Ramos (cell line): Measurements from ENCODE around the gene CHST8.

Experiments used
- in situ Hi-C: fragments of 300-500 bp; cut with MboI; formaldehyde crosslinking; loops from one replicate; pipeline ENCODE4 v1.14.3; 2022; ENCODE audit warnings: low sequenced_read_pairs; ENCODE audit not compliant: unreplicated experiment

CHST8 gene

GRCh38 chr19:33726756-33727155, 105.0 kb downstream of the CHST8 start:
- in situ Hi-C loops, result no loop called here

DNA sequence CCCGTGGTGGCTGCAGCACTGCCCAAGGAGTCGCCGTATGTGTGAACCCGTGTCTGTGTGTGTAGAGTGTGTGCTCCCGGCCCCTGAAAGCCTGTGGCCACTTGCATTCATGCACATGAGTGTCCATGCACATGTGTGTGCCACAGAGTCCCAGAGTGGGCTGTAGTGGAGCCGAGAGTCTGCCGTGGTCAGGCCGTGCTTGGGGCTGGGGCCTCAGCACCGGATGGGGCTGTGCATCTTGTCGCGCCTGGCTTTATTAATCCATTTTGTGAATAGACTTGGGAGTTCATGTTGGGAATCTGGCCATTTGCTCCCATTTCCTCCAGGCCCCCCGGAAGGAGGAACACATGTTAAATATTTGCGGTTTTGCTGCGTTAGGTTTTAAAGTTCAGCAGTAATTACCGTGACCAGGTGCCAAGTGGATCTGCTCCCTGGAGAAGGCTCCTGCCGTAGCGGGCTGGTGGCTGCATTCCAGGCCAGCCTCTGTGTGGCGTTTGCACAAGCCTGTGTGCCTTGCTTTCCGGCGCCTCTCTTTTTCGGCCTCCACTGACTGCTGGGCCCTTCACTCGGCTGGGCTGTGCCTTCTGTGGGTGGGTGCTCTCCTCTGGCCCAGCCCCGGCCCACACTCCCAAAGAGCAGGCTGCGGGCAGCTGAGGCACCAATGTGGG, 105.7 kb downstream of the CHST8 start:
- in situ Hi-C loops, result no loop called here

DNA sequence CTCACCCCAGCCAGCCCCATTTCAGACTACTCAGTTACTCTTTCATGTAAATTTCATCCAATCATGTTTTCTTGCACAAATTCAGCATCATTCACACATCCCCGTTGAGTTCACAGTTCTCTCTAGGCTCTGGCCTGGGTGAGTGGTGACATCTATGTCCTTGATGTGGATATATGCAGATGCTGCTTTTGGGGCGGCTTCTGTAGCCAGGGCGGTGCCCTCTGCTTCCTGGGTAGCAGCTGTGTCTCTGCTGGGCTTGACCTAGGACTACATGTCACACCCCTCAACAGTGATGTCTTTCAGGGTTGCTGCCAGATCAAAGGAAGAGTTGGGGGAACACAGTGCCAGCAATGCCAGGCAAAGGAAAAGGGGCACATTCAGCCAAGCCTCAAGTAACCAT, 106.4 kb downstream of the CHST8 start:
- in situ Hi-C loops, result no loop called here

- in situ Hi-C loops, result no loop called here
Measured at GRCh38 chr19:33730858-33731607, 109.3 kb downstream of the CHST8 start.

- in situ Hi-C loops, result no loop called here
Measured at GRCh38 chr19:33731881-33732280, 110.1 kb downstream of the CHST8 start.

DNA sequence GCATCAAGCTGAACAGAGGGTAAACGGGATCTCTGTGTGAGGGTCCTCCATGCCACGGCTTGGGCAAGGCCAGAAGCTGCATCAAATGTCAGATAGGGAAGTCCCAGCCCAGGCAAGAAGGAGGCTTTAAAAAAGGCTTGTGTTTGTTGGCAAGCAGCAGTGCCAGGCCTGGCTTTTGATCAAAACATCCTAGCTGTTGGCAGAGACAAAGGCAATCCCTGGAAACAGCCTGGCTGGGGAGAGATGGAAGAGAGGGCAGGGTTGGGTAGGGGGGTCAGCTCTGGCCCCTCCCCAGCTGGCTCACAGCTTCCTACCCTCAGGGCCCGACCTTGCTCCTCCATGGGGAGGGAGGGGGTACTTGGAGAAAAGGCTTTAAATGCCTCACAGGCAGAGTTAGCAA, 113.2 kb downstream of the CHST8 start:
- in situ Hi-C loops, result no loop called here

DNA sequence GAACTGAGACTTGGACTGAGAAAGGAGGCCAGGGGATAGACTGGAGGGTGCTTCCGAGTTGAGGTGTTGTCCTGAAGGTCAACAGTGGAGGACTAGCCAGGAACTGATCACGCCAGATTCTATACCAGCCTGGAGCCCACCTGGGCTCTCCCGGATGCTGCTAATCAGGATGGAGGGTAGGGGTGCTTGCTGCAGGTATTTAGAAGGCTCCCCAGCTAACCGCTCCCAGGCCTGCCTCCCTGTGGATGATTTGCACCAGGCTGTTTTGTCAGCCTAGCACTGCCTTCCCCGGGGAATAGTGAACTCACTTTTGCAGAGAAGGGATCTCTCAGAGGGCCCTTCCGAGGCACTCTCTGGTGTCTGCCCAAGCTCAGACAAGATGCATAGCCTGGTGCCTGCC, 114.4 kb downstream of the CHST8 start:
- in situ Hi-C loops, result no loop called here

DNA sequence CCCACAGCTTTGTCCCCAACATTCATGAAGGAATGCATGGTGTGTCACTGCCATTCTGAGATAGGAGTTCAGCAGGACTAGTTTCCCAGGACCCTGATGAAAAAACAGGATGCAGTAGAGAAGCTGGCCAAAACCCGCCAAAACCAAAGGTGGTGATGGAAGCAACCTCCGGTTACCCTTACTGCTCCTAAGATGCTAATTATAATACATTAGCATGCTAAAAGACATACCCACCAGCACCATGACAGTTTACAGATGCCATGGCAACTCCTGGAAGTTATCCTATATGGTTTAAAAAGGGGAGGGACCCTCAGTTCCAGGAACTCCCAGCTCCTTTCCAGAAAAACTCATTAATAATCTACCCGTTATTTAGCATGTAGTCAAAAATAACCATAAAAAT, 115.0 kb downstream of the CHST8 start:
- in situ Hi-C loops, result no loop called here

GRCh38 chr19:33737681-33738371, 116.1 kb downstream of the CHST8 start:
- in situ Hi-C loops, result no loop called here

DNA sequence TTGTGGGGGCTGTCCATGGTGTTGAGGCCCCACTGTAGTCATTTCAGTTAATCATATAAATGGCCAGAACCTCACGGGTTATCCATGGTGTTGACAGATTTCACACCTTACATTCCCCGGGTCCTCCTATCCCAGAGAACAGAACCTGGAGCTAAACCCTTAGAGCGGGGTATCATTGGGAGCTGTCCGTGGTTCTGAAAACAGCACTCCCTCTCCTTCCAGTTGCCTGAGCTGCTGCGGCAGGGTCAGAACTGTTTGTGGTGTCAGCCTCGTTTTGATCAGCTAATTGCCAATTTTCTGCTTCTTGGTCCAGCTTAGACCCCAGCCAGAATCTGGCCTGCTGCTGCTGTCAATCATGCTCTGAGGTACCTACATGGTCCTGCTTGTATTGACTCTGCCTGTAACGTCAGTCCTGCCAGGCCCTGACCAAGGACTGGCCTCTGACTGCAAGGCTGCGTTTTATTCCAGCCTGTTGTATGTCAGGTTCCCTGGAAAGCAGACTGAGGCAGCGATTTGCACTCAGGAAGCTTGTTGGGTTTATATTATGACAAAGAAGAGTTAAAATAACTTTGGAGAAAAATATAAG, 119.2 kb downstream of the CHST8 start:
- in situ Hi-C loops, result no loop called here

DNA sequence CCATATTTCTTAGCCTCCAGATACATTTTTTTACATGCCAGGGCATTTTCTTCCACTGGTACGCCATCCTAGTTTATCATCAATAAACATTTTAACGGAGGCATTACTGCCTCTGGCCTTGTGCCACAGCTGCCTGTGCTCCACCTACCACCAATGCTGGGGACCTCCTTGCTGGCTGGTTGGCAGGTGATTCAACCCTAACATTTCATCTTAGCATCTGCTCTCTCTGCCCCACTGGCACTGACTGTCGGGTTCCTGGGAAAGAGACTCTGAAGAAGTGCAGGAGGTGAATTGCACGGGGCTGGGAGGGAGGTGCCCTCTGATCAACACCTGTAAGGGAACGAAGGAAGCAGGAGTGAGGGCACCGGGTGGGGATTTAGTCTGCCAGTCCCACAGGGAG, 123.5 kb downstream of the CHST8 start:
- in situ Hi-C loops, result no loop called here

DNA sequence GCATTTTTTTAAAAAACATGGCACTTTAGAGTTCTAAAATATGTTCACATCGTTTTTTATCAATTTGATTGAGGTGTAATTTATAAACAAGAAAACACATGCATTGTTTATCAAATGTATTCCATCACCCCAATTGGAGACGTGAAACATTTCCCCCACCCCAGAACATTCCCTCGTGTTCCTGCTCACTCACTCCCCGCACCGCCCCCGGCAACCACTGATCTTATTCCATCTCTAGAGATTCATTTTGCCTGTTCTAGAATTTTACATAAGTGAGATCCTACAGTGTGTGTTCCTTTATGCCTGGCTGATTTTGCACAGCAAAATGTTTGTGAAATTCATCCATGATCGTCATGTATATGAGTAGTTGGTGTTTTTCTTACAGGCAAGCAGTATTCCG, 124.4 kb downstream of the CHST8 start:
- in situ Hi-C loops, result no loop called here

DNA sequence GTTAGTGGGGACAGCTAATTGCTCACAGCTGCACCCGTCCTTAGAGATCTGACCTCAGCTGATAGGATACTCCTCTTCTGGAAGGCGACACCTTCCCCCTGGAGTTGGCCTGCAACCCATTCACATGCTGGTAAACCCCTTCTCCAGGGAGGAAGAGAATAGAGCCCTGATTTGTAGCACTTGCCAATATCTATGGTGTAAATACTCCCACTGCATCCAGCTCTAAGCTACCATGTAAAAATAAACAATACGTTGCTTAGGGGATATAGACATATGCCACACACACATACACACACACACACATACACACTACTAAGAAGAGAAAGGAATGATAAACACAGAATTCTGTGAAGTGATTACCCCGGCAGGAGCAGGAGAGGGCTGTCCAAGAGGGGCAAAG, 125.5 kb downstream of the CHST8 start:
- in situ Hi-C loops, result no loop called here

DNA sequence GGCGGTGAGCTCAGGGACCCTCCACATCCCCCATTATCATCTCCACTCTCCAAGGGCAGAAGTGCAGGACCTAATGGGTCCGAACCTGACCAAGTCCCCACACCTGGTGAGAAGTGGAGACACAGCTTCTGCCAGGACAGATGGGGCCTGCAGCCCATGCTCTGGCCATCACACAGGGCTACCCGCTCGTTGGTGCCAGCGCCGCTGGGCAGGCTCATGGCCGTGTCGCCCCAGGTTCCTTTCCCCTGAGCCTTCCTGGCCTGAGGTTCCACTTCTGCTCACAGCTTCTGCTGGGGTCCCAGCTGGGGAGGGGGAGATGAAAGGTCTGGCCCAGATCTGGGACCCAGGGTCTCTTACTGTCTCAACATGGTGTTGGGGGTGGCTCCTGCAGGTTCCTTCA, 126.5 kb downstream of the CHST8 start:
- in situ Hi-C loops, result no loop called here

GRCh38 chr19:33749016-33749415, 127.3 kb downstream of the CHST8 start:
- in situ Hi-C loops, result no loop called here

DNA sequence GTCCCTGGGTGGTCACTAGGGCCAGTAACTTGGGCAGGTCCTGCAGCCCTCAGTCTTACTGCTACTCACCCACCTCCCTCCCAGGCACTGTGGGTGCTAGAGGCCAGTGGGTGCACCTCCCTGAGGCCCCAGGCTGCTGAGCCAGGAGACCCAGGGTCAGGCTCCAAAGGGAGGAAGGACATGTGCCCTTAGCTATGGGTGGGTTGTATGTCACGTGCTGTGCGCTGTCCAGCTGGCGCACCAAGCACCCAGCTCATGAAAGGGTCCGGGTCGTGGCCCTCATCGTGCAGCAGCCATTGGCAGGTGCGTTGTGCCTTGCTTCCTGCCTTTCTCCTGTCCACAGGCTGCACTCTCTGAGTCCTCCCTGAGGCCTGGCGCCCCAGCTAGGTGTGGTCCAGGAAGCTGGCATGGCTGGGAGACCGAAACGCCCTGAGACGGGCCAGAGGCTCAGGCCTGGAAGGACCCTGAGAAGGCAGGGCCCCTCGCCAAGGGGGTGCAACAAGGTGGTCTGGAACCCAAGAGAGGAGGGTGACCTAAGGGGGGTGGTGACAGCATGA, 127.9 kb downstream of the CHST8 start:
- in situ Hi-C loops, result no loop called here

- in situ Hi-C loops, result no loop called here
Measured at GRCh38 chr19:33750587-33751435, 129.1 kb downstream of the CHST8 start.

GRCh38 chr19:33751436-33751770, 129.7 kb downstream of the CHST8 start:
- in situ Hi-C loops, result no loop called here

GRCh38 chr19:33752018-33752800, 130.5 kb downstream of the CHST8 start:
- in situ Hi-C loops, result no loop called here
